ENCODE data around the gene SAMD13.
A peak's percentile ranks its signal among the peaks of the same experiment; 100 is the strongest.
"Not testable (repeated sequence)": the region's sequence is repeated elsewhere in the genome, so short reads cannot be mapped to it uniquely, and the experiment has no call there.

SAMD13 gene

DNA sequence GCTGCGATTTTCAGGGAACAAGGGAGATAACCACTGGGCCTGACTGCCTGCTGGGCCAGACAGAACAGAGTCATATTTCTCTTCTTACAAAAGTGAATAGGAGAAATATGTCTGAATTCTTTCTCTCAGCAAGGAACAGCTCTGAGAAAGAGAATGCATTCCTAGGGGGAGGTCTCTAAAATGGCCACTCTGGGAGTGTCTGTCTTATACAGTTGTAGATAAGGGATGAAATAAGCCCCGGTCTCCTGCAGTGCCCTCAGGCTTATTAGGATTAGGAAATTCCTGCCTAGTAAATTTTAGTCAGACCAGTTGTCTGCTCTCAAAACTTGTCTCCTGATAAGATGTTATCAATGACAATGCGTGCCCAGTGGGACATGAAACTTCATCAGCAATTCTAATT, 14.1 kb upstream of the SAMD13 start:
- not testable (repeated sequence) for DNase-seq

DNA sequence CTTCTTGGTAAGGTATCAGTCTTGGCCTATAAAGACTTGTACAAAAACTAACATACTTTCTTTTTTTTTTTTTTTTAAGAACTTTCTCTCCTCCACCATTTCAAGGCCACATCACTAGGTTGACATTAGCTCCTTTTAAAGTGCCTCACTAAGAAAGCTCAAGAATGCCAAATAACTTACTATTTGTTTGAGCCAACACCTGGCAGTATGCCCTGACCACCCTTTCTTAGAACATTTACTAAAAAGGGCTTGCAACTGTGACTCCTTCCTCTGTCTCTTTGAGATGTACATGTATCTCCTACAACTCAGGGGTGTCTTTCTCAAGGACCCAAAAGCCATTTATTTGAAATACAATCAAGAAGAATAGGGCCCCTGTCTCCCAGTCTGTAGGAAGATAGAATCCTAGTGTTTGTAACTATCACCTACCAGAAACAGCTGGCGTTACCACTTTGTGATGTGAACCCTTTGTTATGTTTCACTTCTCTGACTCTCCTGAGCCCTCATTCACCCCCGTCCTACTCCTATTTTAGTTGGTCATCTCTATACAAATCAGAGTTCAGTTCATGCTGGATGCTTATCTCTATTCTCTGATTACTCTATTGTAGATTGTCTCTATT, 12.2 kb upstream of the SAMD13 start:
- DNase-seq = no peak

DNA sequence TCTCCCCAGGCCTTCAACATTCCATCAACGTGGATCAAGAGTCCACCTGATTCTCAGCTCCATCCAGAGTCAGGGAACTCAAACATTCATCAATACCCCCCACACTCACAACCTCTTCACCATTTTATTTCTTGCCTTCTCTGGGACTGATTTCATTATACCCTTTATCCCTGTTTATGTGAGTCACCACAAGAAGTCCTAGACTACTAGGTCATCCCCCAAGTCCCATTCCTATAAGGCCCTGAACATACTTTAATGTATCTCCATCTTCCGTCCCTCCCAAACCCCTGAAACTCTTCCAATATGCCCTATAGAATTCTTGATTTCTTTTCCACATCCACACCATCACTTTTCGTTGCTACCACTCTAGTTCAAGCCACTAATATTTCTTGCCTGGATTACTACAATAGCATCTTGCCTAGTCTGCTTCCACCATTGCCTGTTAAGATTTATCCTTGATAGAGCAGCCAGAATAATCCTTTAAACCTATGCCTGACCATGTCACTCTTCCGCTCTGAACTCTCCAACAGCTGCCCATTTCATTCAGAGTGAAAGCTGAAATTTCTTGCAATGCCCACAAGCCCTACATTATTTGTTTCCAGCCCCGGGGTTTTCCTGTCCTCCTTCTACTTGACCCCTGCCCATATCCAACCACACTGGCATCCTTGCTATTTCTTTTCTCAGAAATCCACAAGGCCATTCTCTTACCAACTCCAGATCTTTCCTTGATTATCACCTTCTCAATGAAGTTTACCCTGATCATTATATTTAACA, 9.4 kb upstream of the SAMD13 start:
- no peak for DNase-seq

DNA sequence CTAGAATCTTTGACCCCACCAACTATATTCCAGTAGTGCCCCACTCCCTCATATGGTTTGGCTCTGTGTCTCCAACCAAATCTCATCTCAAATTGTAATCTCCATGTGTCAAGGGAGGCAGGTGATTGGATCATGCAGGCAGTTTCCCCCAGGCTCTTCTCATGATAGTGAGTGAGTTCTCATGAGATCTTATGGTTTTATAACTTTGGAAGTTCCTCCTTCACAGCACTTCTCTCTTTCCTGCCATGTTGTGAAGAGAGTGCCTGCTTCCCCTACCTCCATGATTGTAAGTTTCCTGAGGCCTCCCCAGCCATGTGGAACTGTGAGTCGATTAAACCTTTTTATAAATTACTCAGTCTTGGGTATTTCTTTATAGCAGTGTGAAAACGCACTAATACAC, 7.7 kb upstream of the SAMD13 start:
- DNase-seq = no peak

DNA sequence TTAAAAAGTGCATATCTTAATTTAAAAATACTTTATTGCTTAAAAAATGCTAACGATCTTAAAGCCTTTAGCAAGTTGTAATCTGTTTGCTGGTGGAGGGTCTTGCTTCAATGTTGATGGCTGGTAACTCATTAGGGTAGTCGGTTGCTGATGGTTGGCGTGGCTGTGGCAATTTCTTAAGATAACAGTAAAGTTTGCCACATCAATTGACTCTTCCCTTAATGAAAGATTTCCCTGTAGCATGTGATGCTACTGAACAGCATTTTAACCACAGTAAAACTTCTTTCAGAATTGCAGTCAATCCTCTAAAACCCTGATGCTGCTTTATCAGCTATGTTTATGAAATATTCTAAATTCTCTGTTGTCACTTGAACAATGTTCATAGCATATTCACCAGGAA, 6.8 kb upstream of the SAMD13 start:
- DNase-seq = no peak

DNA sequence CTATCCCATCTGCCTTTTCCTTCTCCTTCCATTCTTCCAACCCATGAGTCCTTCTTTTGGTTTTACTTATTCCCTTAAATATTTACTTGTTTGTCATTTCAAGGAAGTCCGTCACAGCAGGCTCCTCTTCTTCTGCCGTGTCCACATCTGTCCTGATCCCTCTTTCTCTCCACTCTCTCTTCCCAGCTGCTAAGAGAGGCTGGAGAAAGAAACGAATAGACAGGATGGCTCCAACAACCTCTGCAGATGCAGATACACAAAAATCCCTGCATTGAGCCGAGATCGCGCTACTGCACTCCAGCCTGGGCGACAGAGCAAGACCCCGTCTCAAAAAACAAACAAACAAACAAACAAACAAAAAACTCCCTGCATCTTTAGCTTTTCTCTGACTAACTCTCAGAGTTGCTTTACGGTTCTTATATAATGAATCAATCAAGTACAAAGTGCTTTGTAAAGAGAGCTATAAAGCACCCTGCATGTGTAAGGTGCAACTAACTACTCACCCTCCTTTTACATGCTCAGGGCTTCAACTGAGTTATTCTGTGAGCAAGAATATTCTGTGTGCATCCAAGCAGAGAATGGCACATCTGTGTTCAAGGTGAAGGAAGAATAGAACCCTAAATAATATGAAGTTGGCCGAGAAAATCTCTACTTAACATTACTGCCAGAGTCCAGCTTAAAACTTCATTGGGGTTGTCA, 3.8 kb upstream of the SAMD13 start:
- DNase-seq = no peak

DNA sequence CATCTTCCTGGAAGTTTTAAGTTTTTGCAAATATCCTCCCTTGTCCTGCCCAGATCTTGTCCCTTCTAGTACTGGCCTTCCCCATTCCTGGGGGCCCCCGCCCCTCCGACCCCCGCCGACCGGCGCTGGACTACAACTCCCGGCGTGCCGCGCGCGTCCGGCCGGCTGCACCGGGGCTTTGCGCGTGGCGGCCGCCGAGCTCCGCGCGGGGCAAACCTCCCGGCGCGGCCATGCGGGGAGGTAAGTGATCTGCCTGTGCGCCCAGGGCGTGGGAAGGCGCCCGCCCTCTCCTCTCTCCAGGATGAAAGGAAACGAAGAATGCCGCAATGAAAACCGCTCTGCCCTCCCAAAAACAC, 3.2 kb upstream of the SAMD13 start:
- no peak for DNase-seq

DNA sequence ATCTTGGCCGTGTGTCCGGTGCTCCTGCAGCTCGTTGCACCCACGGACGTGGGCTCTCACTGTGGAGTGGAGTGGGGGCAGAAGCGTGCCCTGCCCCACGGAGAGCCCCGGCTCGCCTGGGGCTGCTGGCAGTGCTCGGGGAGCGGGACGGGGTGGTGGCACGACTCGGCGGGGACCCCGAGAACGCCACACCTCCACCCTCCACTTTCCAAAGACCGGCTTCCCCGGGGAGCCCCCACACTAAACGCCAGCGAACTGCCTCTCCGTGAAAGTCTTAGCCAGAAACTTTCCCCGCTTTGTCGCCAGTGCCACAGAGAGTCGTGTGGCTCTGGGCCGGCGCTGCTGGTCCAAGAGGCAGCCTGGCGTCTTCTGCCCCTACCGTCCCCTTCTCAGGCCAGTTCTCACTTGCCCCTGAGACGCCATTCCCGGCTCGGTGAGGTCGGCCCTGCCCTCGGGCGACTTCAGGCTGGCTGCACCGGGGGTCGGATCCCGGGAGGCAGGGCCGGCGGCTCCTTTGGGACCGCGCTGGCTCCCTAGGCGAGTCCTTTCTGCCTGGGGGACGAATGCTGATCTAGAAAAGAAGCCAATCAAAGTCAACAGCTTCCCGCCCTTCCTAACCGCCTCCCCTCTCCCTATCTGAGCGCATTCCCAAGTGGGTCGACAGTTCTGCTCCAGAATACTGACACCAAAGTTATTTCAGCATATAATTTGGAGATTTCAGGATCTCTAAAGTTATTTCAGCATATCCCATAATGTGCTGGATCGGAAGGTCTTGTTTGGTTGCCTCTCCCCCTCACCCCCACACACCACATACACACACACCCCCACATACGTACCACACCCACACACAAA, 2.6 kb upstream of the SAMD13 start:
- no peak for DNase-seq

DNA sequence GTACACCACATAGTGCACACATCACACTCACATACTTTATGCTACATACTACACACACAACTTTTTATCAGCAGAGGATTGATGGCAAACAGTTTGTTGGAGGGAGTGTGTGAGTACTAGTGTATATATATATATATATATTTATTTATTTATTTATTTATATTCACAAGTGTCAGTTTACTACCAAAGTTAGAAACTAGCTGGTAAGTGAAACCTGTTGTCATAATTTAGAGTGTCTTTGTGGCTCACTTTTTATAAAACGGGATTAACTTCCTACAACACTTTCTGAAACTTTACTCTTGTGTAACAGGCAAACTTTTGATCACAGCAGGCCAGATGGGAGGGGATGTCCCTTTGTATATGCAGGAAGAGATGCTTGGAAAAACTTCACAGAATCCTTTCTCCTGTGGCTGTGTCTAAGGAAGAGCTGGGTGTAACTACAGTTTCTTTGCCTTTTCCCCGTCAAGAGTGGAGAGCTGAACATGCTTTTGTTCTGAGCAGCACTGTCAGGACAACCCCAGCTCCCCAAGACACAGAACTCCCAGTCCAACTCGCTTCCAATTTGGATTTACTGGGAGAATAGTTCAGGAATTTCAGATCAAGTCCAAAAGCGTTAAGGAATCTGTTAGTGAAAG, 1.9 kb upstream of the SAMD13 start:
- no peak for DNase-seq

DNA sequence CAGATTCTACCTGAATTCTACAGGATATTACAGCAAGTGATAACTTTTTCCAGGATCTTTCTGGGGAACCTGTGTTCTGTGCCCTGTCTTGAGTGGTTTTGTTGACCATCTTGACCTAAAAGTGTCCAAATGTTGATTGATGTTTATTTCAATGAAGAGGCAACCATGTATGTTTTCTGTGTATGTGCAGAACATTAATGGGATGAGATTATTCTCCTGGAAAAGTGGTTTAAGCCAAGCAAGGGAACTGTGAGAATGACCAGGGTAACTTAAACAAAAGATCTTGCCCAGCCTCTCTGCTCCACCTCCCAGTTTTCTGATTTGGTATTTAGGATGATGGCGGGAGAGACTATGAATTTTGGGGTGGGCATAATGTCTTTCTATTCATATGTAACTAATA, 1.0 kb upstream of the SAMD13 start:
- DNase-seq = no peak

DNA sequence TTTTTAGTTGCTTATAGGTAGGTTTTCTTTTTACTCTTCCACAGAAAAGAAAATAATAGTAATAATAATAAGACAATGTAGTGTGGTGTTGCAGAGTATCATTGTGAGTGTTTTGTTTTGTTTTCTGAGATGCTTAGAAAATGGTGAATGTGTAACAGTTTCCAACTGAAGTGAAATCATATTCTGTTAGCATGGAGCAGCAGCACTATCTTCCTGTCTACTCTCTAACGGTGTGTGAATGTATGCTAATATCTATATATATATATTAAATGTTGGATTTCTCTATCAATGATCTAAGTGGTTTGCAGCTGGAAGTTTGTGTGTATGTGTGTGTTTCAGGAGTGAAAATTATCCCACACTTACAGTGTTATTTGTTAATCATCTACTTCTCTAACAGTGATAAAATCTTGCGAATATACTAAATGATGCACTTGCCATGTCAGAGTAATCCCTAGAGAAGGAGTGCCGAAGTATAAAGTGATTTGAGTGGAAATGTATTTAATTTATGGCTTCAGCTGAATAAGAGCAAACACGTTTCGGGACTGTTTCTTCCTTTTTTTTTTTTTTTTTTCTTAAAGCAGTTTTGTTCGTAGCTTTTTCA, 377 bp downstream of the SAMD13 start:
- peak; percentile 24 for DNase-seq

DNA sequence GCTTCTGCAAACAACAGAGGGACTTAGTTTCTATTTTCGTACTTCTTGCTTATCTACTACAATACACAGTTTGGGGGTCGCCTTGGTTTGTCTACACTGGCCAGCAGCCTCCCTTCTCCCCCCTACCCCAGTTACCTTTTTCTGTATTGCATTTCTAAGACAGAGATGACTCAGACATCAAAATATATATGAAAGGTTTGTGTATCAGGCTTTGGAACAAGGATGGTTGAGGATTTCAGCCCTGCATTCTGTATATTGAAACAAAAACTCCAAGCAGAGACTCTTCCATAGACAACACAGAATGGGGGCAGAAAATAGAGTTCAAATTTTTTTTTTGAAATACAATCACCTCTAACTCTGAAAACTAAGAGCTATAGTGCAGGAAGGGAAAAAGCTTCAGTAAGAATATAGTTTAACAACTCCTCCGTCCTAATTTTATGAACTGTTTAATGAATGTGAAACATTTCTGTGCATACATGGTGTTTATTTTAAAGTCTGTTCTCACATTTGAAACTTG, 1.9 kb downstream of the SAMD13 start:
- DNase-seq = no peak

DNA sequence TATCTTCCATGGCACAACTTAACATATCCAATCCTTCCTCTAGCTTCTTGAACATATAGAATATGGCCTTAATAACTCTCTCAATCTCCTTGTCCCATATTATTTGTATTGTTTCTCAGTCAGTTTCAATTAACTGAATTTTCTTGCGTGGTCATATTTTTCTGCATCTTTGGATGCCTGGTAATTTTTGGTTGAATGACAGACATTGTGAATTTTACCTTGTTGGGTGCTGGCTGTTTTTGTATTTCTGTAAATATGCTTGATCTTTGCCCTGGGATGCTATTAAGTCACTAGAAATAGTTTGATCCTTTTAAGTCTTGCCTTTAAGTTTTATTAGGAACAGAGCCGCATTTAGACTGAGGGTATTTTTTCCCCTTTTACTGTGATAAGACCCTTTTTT, 5.9 kb downstream of the SAMD13 start:
- no peak for DNase-seq

DNA sequence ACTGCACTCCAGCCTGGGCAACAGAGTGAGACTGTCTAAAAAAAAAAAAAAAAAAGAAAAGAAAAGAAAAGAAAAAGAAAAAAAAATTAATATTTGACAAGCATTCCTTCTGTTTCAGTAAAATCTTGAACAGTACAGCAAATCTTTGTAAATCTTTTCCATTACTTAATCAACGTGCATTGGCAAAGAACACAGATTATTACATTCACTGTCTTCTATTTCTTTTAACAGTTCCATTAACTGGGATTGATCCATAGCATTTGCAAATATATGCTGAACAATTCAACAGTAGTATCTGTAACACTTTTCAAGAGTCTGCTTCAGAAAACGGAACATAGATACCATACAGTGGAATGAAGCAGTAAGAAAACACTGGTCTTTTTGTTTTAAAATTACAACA, 9.8 kb downstream of the SAMD13 start:
- no peak for DNase-seq

DNA sequence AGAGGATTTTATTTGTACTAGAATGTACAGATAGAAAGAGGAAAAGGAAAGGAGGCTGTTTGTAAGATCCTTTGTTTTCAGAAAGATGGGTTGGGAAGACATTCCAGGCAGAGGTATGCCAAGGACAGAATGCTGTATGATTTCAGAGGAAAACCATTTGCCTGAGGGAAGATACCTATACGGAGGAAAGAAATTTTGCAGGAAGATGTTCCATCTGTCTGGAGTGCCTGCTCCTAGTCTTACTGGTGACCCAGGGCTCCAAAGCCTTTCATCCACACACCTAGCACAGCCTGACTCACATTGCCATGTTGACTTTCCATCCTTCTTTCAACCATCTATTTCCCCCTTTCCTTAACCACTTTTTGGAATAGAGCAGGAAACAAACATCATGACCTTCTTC, 18.2 kb downstream of the SAMD13 start:
- DNase-seq = no peak

DNA sequence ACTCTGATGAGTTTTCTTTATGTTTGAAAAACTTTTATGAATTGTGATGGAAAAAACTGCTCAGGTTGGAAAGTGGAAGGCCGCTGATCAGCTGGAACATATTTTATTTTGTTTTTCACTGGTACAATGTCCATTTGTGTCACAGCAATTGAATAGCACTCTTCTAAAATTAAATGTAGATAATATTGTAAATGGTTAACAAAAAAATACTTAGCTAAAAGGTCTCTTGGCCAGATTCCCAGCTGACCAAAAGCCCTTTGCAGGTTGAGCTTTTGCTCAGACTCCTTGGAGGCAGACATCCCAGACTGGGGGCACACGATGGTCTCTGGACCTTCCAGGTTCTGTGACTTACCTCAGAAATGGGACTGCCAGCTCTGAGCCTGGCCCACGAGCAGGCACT, 26.3 kb downstream of the SAMD13 start:
- DNase-seq = no peak

DNA sequence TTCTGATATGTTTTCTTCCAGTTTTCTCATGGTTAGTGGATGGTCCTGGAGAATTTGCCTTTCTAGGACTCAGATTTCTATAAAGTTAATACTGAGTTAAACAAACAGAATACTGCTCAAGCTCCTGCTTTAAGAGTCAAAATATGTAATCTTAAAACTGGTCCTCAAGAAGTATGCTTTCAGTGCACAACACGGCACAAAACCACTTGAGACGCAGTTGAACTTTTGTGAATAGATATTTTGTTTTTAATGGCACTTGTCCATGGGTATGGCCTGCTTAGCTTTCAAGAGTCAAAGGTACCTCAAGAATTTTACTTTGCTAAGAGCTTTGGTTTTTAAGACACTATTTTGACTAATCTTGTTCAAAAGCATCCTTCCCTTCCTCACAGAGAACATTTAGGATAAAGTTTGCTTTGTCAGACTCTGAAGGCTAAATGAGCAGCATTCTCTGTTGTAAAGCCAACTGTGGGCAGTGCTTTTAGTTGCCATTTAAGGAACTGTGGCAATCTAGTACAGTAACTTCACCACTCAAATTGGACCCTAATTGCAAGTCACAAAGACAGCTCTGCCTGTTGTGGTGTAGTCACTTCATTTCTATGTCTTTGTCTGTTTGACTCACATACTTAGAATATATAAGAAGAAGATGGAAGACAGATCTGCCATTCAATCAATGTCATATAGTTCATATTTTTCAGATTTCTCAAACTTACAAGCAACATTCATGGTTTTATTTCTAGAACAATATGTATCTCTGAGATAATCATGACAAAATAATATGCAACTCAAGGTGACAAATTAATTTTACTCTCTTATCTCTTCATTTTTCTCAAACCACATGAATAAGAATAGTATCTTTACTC, 28.8 kb downstream of the SAMD13 start:
- DNase-seq = no peak

DNA sequence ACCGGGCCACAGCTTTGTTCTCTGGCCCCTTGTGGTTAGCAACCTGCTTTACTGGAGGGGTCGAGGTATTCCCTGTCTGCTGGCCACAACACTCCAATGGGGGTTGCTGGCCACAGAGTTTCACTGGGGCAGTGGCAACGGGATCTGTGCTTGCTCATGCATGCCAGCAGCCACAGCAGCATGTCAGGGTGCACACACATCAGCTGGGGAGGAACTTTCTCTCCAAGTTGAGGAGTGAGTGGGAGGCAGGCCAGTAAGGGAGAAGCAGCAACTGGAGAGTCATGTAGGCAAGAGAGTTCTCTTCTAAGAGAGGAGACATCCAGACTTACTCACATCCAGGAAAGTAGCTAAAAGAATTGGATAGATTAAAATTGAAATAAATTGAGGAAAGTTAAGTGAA, 38.0 kb downstream of the SAMD13 start:
- no peak for DNase-seq

DNA sequence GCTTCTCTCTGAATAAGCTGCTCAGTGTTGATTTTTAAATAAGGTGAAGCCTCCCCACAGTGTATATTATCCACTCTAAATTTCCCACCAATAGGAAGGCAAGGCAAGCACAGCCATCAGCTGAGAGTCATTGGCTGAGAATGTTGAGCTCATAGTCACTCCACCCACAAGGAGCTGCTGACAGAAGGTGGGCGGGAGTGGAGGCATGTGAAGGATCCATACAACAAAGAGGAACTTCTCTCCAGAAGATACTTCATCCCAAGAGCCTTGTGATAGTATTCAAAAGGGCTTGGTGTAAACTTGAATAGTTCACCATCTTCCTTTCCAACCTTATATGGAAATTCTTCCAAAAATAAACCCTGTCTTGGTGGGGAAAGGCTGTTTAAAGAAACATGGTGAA, 42.8 kb downstream of the SAMD13 start:
- no peak for DNase-seq

DNA sequence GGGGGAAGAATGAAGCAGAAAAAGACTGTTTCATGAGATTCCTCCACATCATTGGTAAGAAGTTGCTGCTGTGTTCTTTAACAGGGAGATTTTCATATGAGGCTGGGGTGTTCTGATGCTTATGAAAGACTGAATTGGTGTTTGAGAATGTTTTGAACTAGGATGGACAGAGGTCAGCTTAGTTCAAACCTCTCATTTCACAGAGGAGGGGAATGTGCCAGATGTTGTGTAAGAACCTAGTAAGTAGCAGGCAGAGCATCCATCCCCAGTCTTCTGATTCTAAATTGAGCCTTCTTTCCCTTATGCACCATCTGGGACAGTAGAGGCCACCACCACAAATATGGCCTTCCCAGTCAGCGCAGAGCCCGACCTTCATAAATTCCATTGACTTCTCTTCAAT, 43.7 kb downstream of the SAMD13 start:
- no peak for DNase-seq

DNA sequence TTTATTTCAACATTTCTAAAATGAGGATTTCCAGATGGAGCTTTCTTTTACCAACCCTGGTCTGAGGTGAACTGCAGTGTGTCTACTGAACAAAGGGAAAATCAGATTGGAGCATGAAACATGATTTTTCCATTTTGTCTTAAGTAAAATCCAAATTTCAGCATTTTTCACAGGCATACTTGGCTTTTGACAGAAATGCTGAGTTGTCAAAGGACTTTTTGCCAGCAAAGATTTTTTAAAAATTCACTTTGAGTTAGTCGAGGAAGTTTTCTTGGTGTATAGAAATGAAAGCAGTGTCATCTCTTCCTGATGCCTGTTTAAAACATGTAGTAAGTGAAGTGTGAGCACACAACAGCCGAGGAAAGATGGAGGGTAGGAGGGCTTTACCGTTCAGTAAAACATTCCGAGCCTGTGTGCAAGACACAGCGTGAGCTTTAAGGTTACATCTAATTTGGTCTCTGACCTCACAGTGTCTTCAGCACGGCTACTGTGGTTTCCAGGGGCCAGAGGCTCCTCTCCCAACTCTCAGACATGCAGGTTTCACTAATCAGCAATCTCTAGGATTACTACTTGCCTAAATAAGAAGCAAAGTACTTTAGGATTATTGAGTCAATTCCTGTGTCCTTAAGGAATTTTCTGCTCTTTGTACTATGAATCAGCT, 45.9 kb downstream of the SAMD13 start:
- DNase-seq = no peak
